ENCODE measurements around the gene KATNBL1.

DNA sequence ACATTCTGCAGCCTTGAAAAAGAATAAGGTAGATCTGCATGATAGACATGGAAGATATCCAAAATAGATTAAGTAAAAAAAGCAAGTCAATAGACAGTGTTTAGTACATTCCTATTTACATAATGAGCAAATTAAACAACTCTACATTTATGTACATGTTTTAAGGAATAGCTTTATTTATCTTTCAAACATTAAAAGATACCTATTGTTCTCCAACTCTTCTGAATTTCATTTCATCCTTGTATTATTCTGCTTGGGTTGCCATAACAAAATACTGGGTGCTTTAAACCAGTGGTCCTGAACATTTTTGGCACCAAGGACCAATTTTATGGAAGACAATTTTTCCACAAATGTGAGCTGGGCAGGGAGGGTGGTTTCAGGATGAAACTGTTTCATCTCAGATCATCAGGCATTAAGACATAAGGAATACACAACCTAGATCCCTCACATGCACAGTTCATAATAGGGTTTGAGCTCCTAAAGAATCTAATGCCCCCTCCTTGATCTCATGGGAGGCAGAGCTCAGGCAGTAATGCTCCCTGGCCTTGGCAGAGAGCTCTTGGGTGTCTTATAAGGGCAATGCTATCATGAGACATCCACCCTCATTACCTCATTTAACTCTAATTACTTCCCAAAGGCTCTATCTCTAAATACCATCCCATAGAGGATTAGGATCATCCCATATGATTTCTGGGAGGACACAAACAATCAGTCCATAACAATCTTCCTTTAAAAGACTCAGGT lies 6.8 kb upstream of the KATNBL1 start:
- no peak for TF ChIP-seq RFX5 (IDR thresholded peaks at IDR 0.05; ENCODE audit: low read length)
- no peak for TF ChIP-seq CTCF (IDR thresholded peaks at IDR 0.05)
- no peak for TF ChIP-seq NRF1 (IDR thresholded peaks at IDR 0.05; ENCODE audit: low read depth, low read length)
- TF ChIP-seq, protein P1, sequence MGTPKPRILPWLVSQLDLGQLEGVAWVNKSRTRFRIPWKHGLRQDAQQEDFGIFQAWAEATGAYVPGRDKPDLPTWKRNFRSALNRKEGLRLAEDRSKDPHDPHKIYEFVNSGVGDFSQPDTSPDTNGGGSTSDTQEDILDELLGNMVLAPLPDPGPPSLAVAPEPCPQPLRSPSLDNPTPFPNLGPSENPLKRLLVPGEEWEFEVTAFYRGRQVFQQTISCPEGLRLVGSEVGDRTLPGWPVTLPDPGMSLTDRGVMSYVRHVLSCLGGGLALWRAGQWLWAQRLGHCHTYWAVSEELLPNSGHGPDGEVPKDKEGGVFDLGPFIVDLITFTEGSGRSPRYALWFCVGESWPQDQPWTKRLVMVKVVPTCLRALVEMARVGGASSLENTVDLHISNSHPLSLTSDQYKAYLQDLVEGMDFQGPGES (IDR thresholded peaks at IDR 0.05; ENCODE audit: low read depth, low read length): no peak
- TF ChIP-seq RXRA (IDR thresholded peaks at IDR 0.05; ENCODE audit: borderline replicate concordance, low read depth): no peak
- TF ChIP-seq POLR2AphosphoS5 (IDR thresholded peaks at IDR 0.05; ENCODE audit: low read depth, low read length): no peak
- TF ChIP-seq, protein P2, sequence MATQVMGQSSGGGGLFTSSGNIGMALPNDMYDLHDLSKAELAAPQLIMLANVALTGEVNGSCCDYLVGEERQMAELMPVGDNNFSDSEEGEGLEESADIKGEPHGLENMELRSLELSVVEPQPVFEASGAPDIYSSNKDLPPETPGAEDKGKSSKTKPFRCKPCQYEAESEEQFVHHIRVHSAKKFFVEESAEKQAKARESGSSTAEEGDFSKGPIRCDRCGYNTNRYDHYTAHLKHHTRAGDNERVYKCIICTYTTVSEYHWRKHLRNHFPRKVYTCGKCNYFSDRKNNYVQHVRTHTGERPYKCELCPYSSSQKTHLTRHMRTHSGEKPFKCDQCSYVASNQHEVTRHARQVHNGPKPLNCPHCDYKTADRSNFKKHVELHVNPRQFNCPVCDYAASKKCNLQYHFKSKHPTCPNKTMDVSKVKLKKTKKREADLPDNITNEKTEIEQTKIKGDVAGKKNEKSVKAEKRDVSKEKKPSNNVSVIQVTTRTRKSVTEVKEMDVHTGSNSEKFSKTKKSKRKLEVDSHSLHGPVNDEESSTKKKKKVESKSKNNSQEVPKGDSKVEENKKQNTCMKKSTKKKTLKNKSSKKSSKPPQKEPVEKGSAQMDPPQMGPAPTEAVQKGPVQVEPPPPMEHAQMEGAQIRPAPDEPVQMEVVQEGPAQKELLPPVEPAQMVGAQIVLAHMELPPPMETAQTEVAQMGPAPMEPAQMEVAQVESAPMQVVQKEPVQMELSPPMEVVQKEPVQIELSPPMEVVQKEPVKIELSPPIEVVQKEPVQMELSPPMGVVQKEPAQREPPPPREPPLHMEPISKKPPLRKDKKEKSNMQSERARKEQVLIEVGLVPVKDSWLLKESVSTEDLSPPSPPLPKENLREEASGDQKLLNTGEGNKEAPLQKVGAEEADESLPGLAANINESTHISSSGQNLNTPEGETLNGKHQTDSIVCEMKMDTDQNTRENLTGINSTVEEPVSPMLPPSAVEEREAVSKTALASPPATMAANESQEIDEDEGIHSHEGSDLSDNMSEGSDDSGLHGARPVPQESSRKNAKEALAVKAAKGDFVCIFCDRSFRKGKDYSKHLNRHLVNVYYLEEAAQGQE (IDR thresholded peaks at IDR 0.05; ENCODE audit: low read depth, low read length): no peak
